NCI-H1930 (cell line): ENCODE measurements around the gene MATCAP1.

Experiments used
- DNase-seq, 2 experiments: peaks; one replicate each; lab custom pipeline; 2025; lab: John Stamatoyannopoulos, UW

The MATCAP1 gene

GRCh38 chr16:67190448-67191399 lies 7.0 kb upstream of the MATCAP1 start:
- DNase-seq = no peak

DNA sequence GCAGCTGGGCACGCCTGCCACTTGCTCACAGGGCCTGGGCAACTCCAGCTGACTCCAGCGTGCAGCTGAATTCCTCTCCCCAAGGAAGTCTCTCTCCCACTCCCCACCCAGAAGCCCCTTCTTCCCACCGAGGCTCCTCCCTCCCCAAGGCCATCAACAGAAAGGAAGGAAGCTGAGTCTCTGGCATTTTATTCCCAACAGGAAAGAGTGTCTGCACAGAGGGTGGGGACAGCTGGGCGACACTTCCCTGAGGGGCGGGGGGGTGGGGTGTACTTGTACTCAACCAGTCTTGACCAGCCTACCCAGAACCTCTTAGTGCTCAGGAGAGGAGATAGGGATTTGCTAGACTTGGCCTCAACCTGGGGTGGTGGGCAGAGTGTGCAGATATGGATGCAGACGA lies 6.3 kb upstream of the MATCAP1 start, which contains the start of gene EXOC3L1:
EXOC3L1 (minus strand) TSS at position 96 of the 400 bp plus-strand sequence. CDS start 460 bp downstream, outside the sequence.
- DNase-seq = no peak

GRCh38 chr16:67188798-67189197 lies 5.0 kb upstream of the MATCAP1 start:
- no peak for DNase-seq

GRCh38 chr16:67188323-67188722 lies 4.6 kb upstream of the MATCAP1 start:
- DNase-seq = no peak

DNA sequence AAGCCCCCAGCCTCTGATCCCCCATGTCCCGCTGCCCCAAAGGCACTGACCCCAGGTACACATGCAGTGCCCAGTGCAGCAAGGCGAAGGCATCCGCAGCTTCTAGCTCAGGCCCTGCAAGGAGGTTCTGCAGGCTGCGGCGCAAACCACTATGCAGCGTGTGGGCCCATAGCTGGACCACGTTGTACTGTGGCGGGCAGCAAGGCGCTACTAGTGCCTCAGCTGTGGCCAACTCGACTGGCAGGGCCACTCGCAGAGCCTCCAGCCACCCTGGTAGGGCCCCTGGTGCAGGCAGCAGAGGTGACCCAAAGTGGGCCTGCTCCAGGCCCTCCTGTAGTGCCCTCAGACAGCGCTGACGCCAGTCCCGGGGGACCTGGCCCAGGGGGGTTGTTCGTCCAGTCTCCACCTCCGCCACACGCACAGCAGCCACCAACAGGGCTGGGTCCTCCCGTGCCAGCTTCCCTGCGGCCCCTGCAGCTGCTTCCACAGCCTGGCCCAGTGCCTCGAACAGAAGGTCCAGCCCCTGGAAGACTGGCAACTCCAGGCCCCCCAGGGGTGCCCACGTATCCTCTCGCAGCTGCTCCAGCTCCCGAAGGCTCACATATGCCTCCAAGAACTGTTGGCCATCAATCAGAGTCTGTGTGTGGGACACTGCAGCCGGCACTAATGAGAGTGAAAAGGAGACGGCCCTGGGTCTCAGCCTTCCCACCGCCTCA lies 3.6 kb upstream of the MATCAP1 start:
- no peak for DNase-seq

DNA sequence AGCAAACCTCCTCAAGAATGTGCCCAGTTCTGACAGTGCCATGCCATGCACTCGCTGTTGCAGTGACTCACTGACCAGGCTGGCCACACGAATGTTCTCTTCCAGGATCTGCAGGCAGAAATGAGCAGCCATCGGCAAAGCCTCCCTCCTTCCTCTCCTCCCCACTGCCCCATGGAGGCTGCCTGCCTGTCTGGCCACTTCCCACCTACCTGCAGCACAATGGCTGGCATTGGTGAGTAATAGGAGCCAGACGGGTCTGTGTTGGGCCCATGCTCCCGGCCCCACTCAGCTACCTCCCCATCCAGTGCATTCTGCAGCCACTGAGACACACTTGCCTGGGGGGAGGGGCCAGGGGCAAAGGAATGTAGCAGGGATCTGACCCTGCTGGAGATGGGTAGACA lies 2.8 kb upstream of the MATCAP1 start:
- no peak for DNase-seq

GRCh38 chr16:67185651-67186134 lies 1.9 kb upstream of the MATCAP1 start:
- no peak for DNase-seq

- DNase-seq = peak; percentile 61 to 77
Measured at GRCh38 chr16:67184995-67185650, 1.4 kb upstream of the MATCAP1 start.

DNA sequence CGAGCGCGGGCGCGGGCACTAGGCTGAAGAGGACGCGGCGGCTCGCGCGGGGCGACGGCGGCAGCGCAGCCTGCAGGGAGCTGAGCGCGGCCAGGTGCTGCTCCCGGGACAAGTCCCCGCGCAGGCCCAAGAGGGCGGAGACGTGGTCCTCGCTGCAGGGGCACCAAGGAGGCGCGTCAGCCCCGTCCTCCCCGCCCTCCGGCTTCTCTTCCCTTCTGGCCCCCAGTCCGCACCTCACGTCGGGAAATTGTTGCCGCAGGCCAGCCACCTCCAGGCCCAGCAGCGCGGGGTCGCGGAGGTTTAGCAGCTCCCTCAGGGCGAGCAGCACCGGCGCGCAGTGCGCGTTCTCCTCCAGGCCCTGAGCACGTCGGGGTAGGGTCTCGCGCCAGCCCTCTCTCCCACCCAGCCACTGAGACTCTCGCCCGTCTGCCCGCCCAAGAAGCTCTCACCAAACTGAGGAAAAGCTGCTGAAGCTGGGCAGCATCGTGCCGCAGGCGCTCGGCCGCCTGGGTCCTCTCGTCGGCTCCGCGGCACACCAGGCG lies 761 bp upstream of the MATCAP1 start:
- DNase-seq = peak in 1 of 2 experiments; percentile 64

DNA sequence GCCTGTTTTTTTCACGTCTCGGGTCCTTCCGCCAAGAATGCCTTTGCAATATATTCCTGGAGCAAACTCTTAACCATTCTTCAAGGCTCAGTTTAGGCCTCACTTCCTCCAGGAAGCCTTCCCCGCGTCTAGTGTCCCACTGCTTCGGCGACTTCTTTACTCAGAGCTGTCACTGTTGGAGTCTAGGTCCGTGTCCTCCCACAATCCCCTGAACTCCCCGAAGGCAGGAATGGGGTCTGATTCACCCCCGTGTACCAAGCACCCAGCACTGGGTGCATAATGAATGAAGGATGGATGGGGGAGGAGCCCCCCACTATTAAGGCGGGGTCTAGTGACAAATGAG lies 508 bp downstream of the MATCAP1 start:
- DNase-seq = no peak

DNA sequence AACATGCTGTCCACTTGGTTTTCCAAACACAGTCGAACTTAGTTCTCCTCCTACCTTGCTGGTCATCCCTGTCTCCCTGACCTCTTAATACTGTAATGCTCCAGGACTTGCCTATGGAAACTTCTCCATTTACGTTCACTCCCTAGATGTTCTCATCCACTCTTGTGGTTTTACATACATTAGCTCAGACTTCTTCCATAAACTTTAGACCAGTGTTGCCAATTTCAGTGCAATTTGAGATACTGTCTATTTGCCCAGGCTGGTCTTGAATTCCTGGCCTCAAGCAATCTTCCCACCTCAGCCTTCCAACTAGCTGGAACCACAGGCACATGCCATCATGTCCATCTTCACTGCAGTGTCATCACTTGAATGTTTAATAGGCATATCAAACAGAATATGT lies 1.5 kb downstream of the MATCAP1 start:
- no peak for DNase-seq

- DNase-seq = no peak
Measured at GRCh38 chr16:67181346-67181745, 2.4 kb downstream of the MATCAP1 start.

DNA sequence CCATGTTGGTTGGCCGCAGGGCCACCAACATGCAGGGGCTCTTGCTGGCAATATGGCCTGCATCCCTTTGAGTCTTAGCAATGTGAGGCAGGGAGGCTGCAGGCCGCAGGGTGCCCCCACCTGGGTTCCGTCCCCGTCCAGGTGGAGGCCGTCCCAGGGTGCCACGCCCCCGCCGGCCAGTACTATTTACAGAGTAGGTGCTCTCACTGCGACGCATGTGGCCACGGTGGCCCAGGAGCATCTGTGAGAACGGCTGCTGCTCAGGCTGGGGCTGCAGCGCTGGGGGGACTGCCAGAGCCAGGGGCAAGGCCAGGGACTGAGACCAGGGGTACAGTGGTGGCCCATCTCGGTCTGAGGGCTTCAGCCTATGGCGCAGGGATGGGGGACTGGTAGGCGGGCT lies 3.6 kb downstream of the MATCAP1 start:
- DNase-seq = no peak

DNA sequence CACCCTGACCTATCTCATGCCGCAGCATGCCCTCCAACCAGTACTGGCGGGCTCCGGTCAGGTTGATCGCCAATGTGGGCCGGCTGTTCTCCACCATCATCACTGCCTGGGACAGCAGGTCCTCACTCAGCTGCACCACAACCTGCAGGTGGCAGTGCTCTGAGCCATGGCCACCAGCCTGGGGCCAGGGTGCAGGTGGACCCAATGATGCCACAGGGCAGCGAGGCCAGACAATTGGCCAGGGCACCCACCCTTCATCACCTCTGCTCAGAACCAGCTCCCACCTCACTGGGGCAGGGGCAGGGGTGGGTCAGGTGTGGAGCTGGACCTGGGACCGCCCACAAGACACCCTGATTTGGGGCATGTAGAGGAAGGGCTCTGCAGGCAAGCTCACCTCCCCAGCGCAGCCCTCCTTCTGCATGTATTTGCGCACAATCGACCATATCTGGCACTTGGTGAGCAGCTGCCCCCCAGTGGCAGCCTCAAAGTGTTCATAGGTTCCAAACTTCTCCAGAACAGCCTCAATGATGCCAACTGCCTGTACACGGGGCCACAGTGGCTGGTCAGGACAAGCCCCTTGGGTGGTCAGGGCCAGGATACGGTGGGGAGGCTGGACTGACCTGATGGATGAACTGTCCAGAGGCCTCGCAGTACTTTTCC lies 4.2 kb downstream of the MATCAP1 start:
- no peak for DNase-seq

DNA sequence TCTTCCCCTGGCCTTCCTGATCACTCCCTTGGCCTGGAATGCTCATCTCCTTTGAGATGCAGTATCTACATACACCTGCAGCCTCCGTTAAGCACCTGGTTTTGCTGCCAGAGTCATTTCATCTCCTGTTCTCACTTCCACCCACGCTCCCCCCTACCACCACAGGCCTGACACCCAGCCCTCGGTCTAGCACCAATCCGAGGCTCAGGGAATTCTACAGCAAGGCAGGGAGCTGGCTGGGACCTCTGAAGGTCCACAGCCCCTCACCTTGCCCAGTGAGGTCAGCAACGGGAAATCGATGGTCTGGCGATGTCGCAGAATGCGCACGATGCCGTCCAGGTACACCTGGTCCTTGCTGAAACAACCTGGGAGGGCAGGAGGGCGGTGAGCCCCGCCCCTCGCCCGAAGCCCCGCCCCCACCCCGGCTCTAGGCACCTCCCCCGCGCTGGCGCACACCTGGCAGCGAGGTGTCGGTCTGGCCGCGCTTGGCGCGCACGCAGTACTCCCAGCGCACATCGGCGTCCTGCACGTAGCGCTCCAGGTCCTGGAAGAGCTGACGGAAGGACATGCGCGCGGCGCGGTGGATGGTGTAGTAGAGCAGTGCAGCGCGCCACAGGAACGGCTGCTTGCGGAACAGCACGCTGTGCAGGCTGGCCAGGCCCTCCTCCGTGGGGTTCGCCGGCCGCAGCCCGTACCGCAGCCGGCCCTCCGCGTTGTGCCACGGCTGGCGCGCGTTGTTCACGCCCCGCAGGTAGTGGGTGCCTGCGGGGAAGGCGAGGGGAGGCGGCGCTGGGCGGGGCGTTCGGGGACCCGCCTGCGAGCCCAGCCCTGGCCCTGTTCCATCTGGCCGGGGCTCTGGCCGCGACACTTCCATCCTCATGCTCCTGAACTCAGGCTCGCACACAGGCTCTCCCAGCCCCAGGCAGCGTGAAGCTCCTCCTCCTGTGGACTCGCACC lies 5.7 kb downstream of the MATCAP1 start:
- peak; percentile 60 to 62 for DNase-seq

- no peak for DNase-seq
Measured at GRCh38 chr16:67176662-67177061, 7.1 kb downstream of the MATCAP1 start.

GRCh38 chr16:67174706-67175231 lies 9.0 kb downstream of the MATCAP1 start:
- DNase-seq = no peak

GRCh38 chr16:67173808-67174705 lies 9.7 kb downstream of the MATCAP1 start:
- DNase-seq = peak; percentile 42 to 64

DNA sequence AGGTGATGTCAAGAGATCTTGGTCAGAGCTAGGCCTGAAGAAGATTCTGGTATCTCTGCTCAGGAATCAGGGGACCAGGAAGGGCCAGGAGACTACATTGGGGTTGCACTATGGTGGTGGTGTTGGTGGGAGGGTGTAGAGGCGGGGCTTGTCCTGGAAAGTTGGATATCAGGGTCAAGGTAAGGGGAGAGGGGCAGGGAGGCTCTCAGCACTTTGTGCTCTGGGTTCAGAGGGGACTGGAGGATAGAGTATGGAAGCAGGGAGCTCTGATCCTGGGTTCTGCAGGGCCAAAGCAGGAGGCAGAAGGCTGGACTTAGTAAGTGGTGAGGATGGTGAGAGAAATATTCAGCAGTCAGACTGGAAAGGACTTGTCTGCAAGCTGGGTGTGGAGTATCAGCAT lies 10.4 kb downstream of the MATCAP1 start:
- DNase-seq = no peak
